Liver (tissue), 9 donors: ENCODE data around the gene STK24. TPM values are rescaled to one million over a fixed set of nuclear protein-coding genes. Genes with fewer than 3 reads are reported as not detected.

Source experiments
- DNase-seq: peaks from one replicate; pipeline ENCODE4 v3.0.0-alpha.2; 2017; ENCODE audit warnings: low spot score
- H3K27ac ChIP-seq, 2 donors: one replicate each; pipeline ENCODE4 v1.7.0; 2013; ENCODE audit warnings: inconsistent platforms in 2 of 2, low read length in 2 of 2, control low read depth in 1 of 2, low read depth in 1 of 2, mild to moderate bottlenecking in 1 of 2
- H3K27me3 ChIP-seq, 4 donors: one replicate each; pipeline versions ENCODE4 v1.6.1 to v1.7.0; 2013; ENCODE audit warnings: low read length in 3 of 4, inconsistent platforms in 1 of 4, mild to moderate bottlenecking in 1 of 4, moderate library complexity in 1 of 4; ENCODE audit not compliant: control insufficient read depth in 4 of 4, insufficient read depth in 4 of 4
- H3K36me3 ChIP-seq, 4 donors: one replicate each; pipeline versions ENCODE4 v1.6.1 to v1.7.0; 2013; ENCODE audit warnings: low read length in 3 of 4, mild to moderate bottlenecking in 3 of 4, low read depth in 1 of 4, moderate library complexity in 1 of 4; ENCODE audit not compliant: control insufficient read depth in 4 of 4, insufficient read depth in 3 of 4
- H3K4me1 ChIP-seq, 4 donors: one replicate each; pipeline versions ENCODE4 v1.6.1 to v1.7.0; 2013; ENCODE audit warnings: low read length in 3 of 4, mild to moderate bottlenecking in 3 of 4, moderate library complexity in 1 of 4; ENCODE audit not compliant: control insufficient read depth in 4 of 4, insufficient read depth in 4 of 4
- H3K4me3 ChIP-seq, 3 donors: one replicate each; pipeline versions ENCODE4 v1.6.1 to v1.7.0; 2013; ENCODE audit warnings: low read length in 3 of 3, control low read depth in 1 of 3, low read depth in 1 of 3, mild to moderate bottlenecking in 1 of 3
- H3K9ac ChIP-seq, 2 donors: one replicate each; pipeline ENCODE4 v1.7.0; 2013; ENCODE audit warnings: low read length in 2 of 2, mild to moderate bottlenecking in 2 of 2, moderate library complexity in 2 of 2, control low read depth in 1 of 2, low read depth in 1 of 2
- H3K9me3 ChIP-seq, 4 donors: one replicate each; pipeline versions ENCODE4 v1.6.1 to v1.7.0; 2013; ENCODE audit warnings: low read length in 3 of 4; ENCODE audit not compliant: control insufficient read depth in 4 of 4
- ATF3 ChIP-seq: IDR thresholded peaks from 2 replicates; pipeline ENCODE4 v1.6.1; 2016; ENCODE audit warnings: antibody characterized with exemption
- CTCF ChIP-seq: fragments of 150-350 bp; IDR thresholded peaks from 2 replicates; pipeline ENCODE4 v1.5.1; 2017; ENCODE audit warnings: improper control_type of control experiment, low read depth, low read length; ENCODE audit not compliant: missing input control
- EGR1 ChIP-seq, 2 donors: IDR thresholded peaks; 2 replicates each; pipeline ENCODE4 v1.6.1; 2016 to 2018; ENCODE audit warnings: antibody characterized with exemption in 2 of 2, low read depth in 2 of 2
- FOXA1 ChIP-seq: IDR thresholded peaks from 2 replicates; pipeline ENCODE4 v1.6.1; 2016; ENCODE audit warnings: antibody characterized with exemption
- FOXA2 ChIP-seq: IDR thresholded peaks from 2 replicates; pipeline ENCODE4 v1.6.1; 2016; ENCODE audit warnings: antibody characterized with exemption
- GABPA ChIP-seq, 2 donors: IDR thresholded peaks in 1 of 2; conservative IDR thresholded peaks in 1 of 2; 2 replicates each; pipeline ENCODE4 v1.6.1; 2016; ENCODE audit warnings: antibody characterized with exemption in 2 of 2, mild to moderate bottlenecking in 1 of 2, moderate library complexity in 1 of 2
- HNF4A ChIP-seq, 2 donors: conservative IDR thresholded peaks; 2 replicates each; pipeline ENCODE4 v1.6.1; 2016; ENCODE audit warnings: antibody characterized with exemption in 2 of 2, mild to moderate bottlenecking in 2 of 2
- JUND ChIP-seq, 2 donors: IDR thresholded peaks; 2 replicates each; pipeline ENCODE4 v1.6.1; 2016; ENCODE audit warnings: antibody characterized with exemption in 2 of 2
- MAX ChIP-seq: IDR thresholded peaks from 2 replicates; pipeline ENCODE4 v1.6.1; 2016; ENCODE audit warnings: antibody characterized with exemption
- NR2F2 ChIP-seq: IDR thresholded peaks from 2 replicates; pipeline ENCODE4 v1.6.1; 2016; ENCODE audit warnings: antibody characterized with exemption
- RAD21 ChIP-seq, 2 donors: IDR thresholded peaks; 2 replicates each; pipeline ENCODE4 v1.6.1; 2016; ENCODE audit warnings: antibody characterized with exemption in 2 of 2, mild to moderate bottlenecking in 2 of 2
- REST ChIP-seq: IDR thresholded peaks from 2 replicates; pipeline ENCODE4 v1.6.1; 2016; ENCODE audit warnings: antibody characterized with exemption, mild to moderate bottlenecking
- RXRA ChIP-seq, 2 donors: IDR thresholded peaks; 2 replicates each; pipeline ENCODE4 v1.6.1; 2017 to 2018; ENCODE audit warnings: antibody characterized with exemption in 2 of 2, mild to moderate bottlenecking in 1 of 2
- SP1 ChIP-seq: IDR thresholded peaks from 2 replicates; pipeline ENCODE4 v1.6.1; 2018; ENCODE audit warnings: antibody characterized with exemption, mild to moderate bottlenecking
- YY1 ChIP-seq: IDR thresholded peaks from 2 replicates; pipeline ENCODE4 v1.6.1; 2016; ENCODE audit warnings: antibody characterized with exemption, mild to moderate bottlenecking
- ZBTB33 ChIP-seq: IDR thresholded peaks from 2 replicates; pipeline ENCODE4 v1.6.1; 2016; ENCODE audit warnings: antibody characterized with exemption
- WGBS: extraction: QIAGEN DNeasy Blood & Tissue Kit; methylation state at CpG from one replicate; pipeline ENCODE4 v1.1.7; 2013; 5-methylcytosine and 5-hydroxymethylcytosine counted together
- polyA plus RNA-seq, 2 donors: library from polyadenylated mRNA; stranded (reverse) in 1 of 2; unstranded in 1 of 2; fragments of 200-250 nt in 1 of 2; fragments of >200 nt in 1 of 2; fragmentation: Nextera tagmentation in 1 of 2; extraction: Ambion mirVana in 1 of 2; gene quantifications; one replicate each; pipeline versions ENCODE4 v1.2.1 to v1.2.3, GENCODE V29; 2013 to 2015
- total RNA-seq, 2 donors: library from RNA; depleted of rRNA; stranded (reverse); fragments of >200 nt; gene quantifications; one replicate each; pipeline ENCODE4 v1.2.3, GENCODE V29; 2014
- donor health status: healthy.
- donor health status: healthy.
- donor health status: healthy.
- donor health status: healthy.
- donor health status: healthy.

The STK24 gene
- total and polyA plus RNA-seq, 4 donors = 6.4 to 43.3 (median 14.9) TPM

- no peaks in the 10 kb centered on the region for H3K9me3 ChIP-seq
- H3K27ac ChIP-seq = no peak overlapping the region
- DNase-seq = no peak
- H3K36me3 ChIP-seq = peaks cover 6 to 53% (median 29%) of the 10 kb centered on the region in 4 donors
- no peaks in the 10 kb centered on the region for H3K27me3 ChIP-seq
- 71% methylated on average over 16 of the region's 16 CpGs for WGBS
- peak in 1 of 2 donors; percentile 4 for TF ChIP-seq RAD21 (IDR thresholded peaks at IDR 0.05)
- no peak for TF ChIP-seq FOXA2
- no peak overlapping the region for H3K4me3 ChIP-seq
- peak overlapping the region in 1 of 2 donors; percentile 7 for H3K9ac ChIP-seq
- H3K4me1 ChIP-seq = no peaks in the 10 kb centered on the region
Observed at GRCh38 chr13:98411617-98412265, 165.2 kb downstream of the STK24 start.

GRCh38 chr13:98411013-98411412 lies 165.9 kb downstream of the STK24 start:
- 96% methylated on average over 5 of the region's 5 CpGs for WGBS
- DNase-seq = no peak
- H3K9ac ChIP-seq = peak overlapping the region in 1 of 2 donors; percentile 7
- H3K9me3 ChIP-seq = no peaks in the 10 kb centered on the region
- TF ChIP-seq RXRA (IDR thresholded peaks at IDR 0.05) (no peak), ZBTB33 (no peak), GABPA (IDR thresholded peaks at IDR 0.05 in 1 of 2, conservative IDR thresholded peaks at IDR 0.05 in 1 of 2) (no peak), JUND (IDR thresholded peaks at IDR 0.05) (no peak)
- no peak overlapping the region for H3K27ac ChIP-seq
- H3K27me3 ChIP-seq = no peaks in the 10 kb centered on the region
- no peak overlapping the region for H3K4me3 ChIP-seq
- H3K4me1 ChIP-seq = peaks cover 0 to under 1% (median 0%) of the 10 kb centered on the region in 4 donors
- peaks cover 4 to 46% (median 28%) of the 10 kb centered on the region in 4 donors for H3K36me3 ChIP-seq

GRCh38 chr13:98410612-98411011 lies 166.3 kb downstream of the STK24 start:
- Histone ChIP-seq H3K4me3 (no peak overlapping the region), H3K9ac (no peak overlapping the region), H3K27me3 (no peaks in the 10 kb centered on the region), H3K36me3 (peaks cover 2 to 43% (median 27%) of the 10 kb centered on the region in 4 donors), H3K9me3 (no peaks in the 10 kb centered on the region), H3K4me1 (peaks cover 0 to 5% (median 2%) of the 10 kb centered on the region in 4 donors), H3K27ac (no peak overlapping the region)
- no peak for TF ChIP-seq NR2F2
- no peak for TF ChIP-seq GABPA (IDR thresholded peaks at IDR 0.05 in 1 of 2, conservative IDR thresholded peaks at IDR 0.05 in 1 of 2)
- no peak for TF ChIP-seq RAD21 (IDR thresholded peaks at IDR 0.05)
- TF ChIP-seq RXRA (IDR thresholded peaks at IDR 0.05) = no peak
- TF ChIP-seq JUND (IDR thresholded peaks at IDR 0.05) = no peak
- no peak for TF ChIP-seq YY1
- no peak for TF ChIP-seq ATF3
- no peak for TF ChIP-seq MAX
- no peak for TF ChIP-seq REST
- TF ChIP-seq FOXA1 = no peak
- no peak for TF ChIP-seq SP1
- TF ChIP-seq ZBTB33 = no peak
- no peak for TF ChIP-seq CTCF
- no peak for TF ChIP-seq FOXA2
- no peak for TF ChIP-seq EGR1 (IDR thresholded peaks at IDR 0.05; ENCODE audit: low read depth in 2 of 2)
- TF ChIP-seq HNF4A (conservative IDR thresholded peaks at IDR 0.05) = no peak
- 96% methylated on average over 11 of the region's 11 CpGs for WGBS
- DNase-seq = no peak
